T1000 (cell line): ENCODE data around the gene ANKS1A.

Experiments used
- DNase-seq: peaks from one replicate; lab custom pipeline; 2025; ENCODE audit warnings: mixed read lengths; lab: John Stamatoyannopoulos, UW

ANKS1A gene

DNA sequence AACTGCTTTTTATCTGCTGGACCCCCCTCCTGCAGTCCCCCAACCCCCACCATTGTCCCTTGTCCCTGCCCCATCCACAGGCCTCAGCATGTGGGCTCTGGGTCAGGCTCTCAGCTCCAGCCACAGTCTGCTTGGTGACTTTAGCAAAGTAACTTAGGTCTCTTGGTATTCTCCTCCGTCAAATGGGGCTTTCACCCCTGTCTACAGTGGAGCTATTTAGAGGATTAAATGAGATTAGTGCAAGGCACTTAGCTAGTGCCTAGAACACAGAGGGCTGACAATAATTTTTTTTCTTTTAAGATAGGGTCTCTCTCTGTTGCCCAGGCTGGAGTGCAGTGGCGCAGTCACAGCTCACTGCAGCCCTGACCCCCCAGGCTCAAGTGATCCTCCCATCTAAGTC, 180.2 kb downstream of the ANKS1A start:
- DNase-seq = no peak

DNA sequence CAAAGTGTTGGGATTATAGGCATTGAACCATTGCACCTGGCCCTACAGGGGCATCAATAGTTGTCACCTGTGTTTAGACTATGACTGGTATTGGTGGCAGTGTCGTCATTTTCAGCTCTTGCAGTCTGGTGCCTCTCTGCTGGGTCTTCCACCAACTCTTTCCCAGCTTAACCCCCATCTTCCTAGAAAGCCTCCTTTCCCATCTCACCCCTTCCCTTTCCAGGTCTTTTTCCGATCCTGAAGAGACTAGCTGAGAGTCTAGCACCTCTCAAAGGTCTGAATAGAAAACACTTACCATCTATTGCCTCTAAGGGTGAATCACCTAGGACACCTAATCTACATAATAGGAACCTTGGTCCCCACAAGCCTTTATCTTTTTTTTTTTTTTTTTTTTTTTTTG, 181.1 kb downstream of the ANKS1A start:
- no peak for DNase-seq

DNA sequence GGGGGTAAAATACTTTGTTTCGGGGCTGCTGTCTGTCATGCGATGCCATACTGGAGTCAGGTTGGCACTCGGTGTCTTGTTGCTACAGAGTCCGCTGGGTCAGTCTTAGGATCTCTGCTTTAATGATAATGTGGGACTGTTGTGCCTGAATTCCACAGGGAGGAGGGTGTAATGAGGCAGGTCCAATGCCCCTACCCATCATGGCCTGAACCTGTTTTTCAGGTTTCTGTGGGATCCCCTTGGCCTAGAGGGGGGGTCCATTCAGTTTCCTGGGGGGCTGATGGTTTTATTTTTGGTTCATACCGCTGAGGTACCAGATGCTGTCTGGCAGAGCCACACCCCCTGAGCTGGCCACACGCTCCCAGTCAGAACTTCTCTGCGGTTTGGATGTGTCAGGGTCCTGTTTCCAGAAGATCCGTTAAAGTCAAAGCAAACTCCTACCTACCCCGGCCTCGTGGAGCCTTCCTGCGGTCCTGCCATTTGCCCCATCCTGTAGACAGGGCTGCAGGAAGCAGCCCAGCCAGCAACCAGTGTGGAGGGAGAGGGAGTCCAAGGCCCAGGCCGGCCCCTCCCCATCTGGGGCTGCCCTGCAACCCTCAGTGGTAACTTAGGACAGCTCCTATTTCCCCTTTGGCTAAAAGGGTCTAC, 182.4 kb downstream of the ANKS1A start:
- DNase-seq = no peak

DNA sequence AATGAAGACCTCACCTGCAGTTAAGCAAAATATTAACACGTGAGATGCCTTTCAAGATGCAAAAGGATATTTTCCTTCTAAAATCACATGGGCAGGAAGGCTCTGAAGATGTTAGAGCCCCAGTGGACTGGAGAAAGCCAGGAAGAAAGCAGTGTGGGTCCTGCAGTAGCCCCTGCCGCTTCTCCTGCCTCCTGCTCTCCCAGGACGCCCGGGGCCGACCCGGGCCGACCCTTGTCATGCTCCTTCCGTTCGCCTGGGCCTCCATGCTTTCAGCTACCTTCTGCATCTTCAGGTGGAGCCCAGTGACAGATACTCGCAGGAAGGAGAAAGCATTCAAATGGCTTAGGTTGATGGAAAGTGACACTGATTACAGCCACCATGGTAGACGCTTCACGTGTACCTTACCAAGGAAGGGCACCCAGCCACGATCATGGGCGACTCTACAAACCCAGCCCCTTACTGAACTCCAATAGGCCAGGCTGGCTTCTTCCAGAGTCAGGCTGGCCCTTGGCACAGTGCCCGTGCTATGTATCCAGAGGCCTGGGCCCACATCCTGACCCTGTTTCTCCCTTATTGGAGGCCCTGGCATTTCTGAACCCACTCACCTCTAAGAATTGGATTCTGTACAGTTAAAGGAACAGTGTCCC, 183.1 kb downstream of the ANKS1A start:
- no peak for DNase-seq

DNA sequence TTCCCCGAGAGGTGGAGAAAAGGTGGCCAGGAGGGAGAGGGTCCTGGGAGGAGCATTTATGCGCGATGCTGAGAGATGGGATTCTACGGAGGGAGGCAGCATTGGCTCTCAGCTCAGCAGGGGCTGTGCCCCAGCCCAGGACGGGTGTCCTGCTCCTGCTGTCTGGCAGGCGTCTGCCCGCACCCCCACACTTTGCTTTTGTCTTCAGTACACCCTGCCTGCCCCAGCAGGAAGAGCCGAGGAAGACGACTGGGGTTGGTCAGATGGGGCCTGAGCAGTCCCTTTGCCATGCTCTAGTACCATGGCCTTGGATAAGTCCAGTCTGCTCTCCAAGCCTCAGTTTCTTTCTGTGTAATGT, 183.6 kb downstream of the ANKS1A start:
- no peak for DNase-seq

DNA sequence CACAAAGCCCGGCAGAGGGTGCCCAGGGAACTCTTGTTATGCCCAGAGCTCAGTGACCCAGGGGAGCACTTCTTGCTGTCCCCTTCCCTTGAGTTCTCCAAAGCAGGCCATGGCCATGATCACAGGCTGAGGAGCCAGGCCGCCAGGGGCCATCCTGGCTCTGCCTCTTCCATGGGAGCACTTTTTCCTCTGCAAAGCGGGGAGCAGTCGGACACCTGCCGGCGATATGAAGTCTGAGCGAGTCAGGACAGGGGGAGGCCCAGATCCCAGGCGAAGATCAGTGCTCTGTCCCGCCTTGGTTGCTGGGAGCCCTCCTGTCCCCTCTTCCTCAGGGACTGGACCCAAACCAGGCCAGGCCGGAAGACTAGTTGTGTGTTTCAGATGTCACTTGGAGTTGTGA, 184.2 kb downstream of the ANKS1A start:
- DNase-seq = no peak

DNA sequence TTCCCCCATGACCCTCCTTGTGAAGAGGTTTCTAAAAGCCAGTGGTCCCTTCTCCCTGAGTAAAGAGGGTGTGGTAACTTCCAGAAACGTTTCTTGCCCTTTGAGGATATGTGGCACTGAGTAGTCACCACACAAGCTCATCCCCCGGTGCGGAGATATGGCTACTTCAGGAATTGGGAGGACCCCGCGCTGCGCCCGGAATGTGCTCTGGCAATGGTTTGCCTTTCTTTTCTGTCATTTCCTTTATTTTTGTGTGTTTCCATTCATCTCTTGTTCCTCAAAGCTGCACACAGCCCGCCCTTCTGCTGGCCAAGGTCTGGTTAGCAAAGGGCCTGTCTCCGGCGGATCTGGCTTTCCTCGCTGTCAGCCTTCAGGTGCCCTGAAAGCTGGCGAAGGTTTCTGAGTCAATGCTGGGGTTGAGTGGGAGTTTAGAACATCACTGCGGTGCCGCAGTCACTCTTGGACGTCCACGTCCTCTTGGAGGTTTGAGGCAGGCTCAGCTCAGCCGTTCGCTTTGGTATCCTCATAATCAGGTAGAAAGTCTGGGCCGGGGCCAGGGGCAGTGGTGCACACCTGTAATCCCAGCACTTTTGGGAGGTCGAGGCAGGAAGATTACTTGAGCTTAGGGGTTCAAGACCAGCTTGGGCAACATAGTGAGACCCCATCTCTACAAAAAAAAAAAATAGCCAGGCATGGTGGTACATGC, 184.9 kb downstream of the ANKS1A start:
- no peak for DNase-seq

DNA sequence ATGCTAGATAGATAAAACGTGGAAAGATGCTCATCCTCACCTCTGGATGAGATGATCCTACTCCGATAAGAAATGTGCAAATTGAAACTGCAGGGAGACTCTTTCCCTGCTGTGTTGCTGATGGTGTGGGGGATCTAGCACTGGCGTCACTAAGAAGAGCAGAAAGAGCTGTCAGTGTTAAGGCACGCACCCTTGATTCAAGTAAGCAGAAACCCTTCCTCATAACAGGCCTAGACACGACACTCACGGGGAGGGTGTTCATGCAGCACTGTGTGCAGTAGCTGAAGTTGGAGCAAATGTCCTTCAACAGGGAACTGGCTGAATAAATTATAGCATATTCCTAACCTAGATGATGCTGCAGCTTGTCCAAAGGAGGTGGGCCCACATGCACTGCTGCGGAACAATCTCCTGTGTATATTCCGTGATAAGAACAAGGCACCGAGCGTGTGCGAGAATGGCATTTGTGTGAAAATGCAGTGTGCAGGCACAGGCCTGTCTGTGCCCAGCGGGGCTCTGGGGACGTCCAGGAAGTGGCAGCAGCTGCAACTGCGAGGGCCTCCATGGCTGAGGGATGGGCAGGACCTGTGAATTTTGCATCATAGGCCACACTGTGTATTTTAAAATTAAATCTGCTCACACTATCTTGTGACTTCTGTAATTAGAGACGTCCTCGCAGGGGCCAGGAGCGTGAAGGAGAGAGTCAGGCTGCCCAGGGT, 188.1 kb downstream of the ANKS1A start:
- no peak for DNase-seq

DNA sequence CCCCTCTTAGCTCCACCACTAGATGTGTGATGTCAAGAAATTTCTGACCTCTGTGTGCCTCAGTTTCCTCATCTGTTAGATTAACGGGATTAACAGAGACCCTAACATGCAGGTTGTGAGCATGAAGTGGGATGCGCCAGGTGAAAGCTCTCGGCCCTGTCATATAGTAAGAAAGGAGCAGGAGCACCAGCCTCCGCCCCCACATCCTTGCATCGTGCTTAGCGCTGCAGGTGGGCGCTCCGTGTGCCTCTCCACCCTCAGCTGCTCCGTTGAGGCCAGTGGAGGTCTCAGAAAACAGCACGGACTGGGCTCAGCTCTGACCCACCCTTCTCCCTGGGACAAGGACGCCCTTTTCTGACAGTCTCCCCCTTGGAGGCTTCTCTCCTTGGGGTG, 188.7 kb downstream of the ANKS1A start:
- DNase-seq = no peak

DNA sequence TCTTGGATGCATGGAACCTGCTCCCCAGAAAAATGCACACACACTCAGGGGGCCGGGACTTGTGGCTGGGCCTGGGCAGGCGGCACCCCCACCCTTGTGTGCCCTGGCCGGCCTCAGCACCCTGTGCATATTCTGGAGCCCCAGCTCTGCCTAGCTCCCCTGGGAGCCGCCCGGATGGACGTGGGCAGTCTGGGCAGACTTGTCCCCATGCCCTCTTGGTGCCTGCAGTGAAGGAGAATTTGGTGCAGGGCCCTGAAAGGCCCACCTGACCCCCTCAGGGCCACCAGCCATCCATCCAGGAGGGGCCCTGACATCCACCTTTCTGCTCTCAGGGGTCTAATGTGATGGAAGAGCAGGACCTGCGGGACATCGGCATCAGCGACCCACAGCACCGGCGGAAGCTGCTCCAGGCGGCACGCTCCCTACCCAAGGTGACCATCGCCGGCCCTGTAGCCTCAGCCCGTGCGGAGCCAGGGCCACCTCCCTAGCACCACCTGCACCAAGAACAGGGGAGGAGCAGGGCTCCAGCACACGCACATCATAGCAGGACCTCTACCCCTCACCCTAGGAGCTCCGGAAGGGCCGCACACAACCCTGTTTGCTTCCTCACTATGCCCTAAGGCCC, 189.3 kb downstream of the ANKS1A start:
- no peak for DNase-seq

DNA sequence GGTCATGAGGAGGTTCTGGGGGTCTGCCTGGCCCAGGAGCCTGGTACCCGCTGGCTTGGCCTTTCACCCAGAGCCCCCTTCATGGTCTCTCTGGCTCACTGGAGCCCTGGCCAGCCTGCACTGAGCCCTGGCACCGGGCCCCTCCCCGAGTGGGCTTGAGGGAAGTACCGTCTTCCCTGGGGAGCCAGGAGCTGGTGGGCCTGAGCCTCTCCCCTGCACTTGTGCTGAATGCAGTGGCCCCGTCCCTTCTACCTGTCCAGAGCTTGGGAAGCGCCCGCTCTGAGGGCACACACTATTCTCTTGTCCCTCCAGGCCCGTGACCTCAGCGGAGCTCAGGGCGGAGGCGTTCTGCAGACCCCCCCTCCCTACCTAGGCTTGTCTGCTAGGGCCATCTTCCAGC, 189.8 kb downstream of the ANKS1A start:
- DNase-seq = no peak

DNA sequence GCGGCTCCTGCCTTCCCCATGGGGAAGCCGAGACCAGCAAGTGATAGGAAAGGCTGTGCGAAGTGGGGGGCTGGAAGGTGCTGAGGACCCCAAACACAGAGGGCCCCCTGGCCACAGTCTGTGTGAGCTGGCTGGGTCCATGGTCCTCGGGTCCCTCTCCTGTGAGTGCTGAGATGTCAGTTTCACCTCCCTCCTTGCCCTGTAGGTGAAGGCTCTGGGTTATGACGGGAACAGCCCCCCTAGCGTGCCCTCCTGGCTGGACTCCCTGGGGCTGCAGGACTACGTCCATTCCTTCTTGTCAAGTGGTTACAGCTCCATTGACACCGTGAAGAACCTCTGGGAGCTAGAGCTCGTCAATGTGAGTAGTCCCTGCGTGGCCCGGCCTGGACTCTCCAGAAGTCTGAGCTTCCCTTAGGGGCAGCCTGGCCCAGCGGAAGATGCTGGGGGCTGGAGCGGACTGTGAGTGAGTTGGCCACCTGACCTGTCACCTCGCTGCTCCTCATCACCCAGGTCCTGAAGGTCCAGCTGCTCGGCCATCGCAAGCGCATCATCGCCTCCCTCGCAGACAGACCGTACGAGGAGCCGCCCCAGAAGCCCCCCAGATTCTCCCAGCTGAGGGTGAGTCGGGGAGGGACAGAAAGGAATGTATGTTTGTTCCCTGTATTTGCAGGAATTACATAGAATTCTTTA, 190.4 kb downstream of the ANKS1A start:
- DNase-seq = no peak

DNA sequence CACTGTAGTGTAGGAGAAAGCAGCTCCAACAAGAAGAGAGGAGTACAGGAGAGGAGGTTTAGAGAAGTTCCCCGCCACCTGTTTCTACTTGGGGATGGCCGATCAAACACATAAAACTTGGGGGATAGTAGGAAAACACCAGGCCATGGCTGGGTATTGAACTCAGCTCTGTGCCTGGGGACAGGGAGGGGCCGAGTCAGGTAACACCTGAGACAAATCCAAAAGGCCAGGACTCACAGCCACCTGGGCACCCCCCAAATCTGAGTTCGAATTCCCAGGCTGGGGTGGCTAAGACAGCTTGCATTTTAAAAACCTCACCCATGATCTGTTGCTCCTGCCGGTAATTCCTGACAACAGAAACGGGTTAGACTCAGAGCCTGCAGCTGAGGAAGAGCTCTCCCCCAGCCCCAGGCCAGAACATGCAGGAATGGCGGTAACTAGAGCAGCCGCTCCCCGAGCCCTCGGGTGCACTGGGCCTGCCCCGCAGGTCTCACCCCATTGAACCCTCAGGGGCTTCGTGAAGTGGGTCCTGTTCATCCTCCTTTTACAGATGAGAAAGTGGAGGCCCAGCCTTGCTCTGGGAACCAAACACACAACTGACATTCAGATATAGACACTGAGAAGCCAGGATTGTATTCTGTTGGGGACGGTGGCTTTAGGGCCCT, 191.1 kb downstream of the ANKS1A start:
- no peak for DNase-seq

DNA sequence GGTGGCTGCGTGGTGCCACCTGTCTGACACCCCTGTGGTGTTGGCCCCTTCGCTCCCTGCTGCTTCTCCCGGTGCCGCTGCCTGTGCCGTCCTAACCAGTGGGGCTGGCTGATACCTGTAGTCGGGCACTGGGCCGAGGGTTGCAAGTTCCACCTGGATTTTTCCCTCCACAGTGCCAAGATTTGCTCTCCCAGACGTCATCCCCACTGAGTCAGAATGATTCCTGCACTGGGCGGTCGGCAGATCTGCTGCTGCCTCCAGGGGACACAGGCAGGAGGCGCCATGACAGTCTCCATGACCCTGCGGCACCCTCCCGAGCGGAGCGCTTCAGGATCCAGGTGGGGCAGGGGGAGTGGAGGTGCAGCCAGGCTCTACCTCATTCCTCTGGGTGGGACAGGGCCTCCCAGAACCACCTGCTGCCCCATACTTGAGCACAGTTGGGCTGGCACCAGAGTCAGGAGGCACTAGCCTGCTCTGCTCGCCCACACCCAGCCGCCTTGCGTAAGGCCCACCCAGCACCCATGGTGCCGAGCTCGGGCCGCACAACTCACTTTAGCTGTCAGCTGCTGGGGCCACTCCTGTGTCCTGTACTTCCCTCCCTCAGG, 191.9 kb downstream of the ANKS1A start:
- no peak for DNase-seq

DNA sequence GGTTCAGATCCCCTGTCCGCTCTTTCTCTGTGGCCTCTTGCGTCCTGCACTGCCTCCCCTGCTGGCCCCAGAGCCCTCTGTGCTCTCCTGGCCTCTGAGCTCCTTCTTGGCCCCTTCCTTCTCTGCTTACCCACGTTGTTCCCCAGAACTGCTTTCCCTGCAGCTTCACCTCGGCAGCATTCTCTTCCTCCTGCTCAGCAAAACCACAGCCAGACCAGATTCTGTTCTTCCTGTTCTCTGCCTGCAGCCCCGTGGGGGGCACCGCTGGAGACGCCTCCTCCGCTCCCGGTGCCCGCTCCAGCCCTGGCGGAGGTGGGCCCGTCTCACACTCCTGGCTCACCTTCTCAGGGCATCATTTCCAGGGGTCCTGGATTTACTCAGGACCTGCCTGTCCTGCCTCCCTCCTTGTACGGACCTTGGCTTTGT, 192.4 kb downstream of the ANKS1A start:
- no peak for DNase-seq

DNA sequence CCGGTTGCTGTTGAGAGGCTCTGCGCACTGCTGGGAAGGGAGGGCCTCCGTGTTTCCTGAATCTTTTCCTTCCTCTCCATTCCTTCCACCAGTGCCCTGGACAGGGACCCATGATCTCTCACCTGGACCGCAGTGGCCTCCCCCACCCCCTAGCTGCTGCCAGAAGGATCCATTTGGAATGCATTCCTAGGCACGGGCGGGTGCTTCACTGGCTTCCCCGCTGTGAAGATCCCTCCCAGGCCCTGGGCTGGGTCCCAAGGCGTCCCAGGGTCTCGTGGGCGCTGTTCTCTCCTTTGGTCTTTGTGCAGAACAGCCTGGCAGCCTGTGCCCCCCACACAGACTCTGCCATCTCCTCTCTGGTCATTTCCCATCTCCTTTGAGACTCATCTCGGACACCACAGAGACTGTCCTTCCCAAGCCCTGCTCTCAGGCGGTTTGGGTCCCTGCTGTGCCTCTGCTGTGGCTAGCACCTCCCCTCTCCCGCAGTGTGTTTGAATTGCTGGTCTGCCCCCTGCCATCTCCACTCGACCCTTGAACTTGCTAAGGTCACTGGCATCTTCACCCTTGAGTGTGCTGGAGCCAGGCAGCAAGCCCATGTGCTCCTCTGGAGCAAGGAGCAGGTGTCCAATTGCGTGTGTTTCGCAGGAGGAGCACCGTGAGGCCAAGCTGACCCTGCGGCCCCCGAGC, 193.1 kb downstream of the ANKS1A start:
- DNase-seq = no peak

DNA sequence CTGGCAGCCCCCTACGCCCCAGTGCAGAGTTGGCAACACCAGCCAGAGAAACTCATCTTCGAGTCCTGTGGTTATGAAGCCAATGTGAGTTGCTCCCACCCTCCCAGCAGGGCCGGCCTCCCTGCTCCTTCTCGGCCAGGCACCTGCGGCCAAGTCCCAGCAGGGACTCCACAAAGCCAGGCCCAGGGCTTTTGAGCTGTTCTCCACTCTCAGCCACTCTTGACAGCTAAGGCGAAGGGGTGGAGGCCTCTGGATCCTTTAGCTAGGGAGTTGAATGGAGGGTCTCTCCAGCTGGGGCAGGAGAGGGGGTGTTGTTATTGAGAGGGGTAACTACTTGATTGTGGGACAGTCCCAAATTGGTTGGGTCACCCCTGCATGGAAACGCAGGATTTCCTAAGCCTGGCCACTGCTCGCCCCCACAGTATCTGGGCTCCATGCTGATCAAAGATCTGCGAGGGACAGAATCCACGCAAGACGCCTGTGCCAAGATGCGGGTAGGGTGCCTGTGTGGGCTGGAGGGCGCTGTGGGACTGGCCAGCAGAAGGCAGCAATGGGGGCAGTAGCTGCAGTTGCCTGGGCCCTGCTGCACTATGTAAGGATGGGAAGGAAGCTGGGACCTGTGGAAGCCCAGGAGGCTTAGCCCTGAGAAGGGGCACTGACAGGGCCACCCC, 193.8 kb downstream of the ANKS1A start:
- no peak for DNase-seq

DNA sequence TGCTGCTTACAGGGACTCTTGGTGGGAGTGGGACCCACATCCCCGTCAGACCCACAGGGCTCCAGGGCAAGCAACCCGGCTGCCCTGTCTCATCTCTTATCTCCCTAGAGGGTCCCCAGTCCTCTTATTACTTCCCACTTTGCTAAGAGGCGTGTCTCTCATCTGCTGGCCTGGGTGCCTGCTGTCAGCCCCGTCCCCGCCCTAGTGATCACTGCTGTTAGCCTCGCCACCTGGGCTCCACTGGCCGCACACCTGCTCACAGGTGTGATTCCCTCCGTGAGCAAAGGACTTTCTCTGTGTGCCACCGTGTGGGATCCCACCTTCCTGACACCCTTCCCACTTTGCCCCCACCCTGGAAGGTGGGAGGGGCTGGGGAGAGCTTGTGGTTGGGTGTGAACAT, 194.5 kb downstream of the ANKS1A start:
- no peak for DNase-seq

DNA sequence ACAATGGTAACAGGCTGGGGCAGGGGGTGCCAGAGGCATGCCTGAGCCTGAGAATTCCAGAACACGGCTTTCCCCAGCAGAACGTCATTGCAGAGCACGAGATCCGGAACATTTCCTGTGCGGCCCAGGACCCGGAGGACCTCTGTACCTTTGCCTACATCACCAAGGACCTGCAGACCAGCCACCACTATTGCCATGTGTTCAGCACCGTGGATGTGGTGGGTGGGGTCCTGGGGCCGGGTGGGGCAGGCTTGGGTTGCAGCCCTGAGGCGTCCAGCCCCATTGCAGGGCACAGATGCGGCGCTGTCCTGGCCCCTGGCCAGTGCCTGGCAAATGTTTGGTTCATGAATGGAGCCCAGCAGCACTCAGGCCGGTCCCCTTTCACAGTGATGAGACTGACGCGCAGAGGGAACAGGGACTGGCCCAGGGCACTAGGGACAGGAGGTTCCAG, 195.0 kb downstream of the ANKS1A start:
- no peak for DNase-seq
